GM21390 (cell line): ENCODE results near the gene RAB26.

Experiments
- ATAC-seq: cut with Tn5 transposase; IDR thresholded peaks from one replicate; pipeline ENCODE4 v1.9.1; 2021; ENCODE audit not compliant: unreplicated experiment

RAB26 gene

DNA sequence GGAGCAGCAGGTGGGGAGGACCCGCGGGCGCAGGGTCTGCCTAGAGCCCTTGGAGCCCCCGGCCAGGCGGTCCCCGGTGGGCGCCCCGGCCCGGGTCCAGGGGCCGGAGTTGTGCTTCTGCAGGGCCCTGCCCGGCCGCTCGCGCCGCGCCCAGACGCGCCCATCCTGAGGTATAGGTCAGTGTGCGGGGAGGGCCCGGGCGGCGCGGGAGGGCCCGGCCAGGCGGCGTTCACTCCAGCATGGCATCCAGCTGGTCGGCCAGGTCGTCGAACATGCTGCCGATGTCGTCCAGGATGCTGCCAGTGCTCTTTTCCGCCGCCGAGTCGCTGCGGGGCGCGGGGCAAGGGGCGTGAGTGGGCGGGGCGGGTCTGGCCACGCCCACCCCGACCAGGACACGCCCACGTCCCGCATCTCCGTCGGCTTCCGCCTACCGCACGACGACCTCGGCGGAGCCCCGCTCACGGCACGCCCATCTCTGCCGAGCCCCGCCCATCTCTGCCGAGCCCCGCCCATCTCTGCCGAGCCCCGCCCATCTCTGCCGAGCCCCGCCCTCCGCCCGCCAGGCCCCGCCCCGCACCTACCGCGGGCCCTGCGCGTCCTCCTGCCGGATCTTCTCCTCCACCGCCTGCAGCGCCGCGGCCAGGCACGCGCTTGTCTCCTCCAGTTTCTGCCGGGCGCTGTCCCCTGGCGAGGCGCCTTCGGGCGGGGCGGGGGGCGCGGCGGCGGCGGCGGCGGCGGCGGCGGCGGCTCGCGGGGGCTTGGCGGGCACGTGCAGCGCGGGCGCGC lies 30.1 kb downstream of the RAB26 start:
- ATAC-seq = no peak

- no peak for ATAC-seq
Measured at GRCh38 chr16:2179107-2179501, 30.7 kb downstream of the RAB26 start.

DNA sequence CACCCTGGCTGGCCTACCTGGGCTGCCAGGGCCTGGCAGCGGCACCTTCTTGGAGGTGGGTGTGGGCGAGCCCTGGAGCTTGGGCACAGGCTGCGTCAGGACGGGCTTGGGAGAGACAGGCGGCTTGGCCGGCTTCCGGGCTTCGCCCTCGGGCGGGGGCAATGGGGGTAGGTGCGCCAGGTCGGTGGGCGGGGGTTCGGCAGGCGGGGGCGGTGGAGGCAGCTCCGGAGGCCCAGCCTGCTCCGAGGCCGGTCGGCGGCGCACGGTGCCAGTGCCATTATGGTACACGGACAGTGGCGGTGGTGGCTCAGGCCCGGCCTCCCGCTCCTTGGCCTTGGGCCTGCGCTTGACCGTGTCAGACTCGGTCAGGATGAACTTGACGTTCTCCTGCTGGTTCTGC lies 31.2 kb downstream of the RAB26 start:
- no peak for ATAC-seq

DNA sequence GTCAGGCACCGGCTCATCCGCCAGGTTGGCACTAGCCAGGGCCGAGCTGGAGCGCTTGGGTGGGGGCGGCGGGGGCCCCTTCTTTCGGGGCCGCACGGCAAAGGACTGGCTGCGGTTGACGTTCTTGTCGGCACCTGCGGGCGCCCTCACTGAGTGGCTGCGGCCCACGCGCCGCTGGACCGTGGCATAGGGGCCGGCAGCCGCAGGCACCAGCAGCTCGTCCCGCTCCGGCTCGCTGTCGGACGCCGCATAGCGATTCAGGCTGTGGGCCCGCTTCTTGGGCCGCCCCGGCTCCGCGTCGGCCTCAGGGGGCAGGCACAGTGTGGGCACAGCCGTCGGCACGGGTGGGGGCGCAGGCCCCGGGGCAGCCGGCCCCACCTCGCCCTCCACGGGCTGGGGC lies 32.0 kb downstream of the RAB26 start:
- no peak for ATAC-seq

DNA sequence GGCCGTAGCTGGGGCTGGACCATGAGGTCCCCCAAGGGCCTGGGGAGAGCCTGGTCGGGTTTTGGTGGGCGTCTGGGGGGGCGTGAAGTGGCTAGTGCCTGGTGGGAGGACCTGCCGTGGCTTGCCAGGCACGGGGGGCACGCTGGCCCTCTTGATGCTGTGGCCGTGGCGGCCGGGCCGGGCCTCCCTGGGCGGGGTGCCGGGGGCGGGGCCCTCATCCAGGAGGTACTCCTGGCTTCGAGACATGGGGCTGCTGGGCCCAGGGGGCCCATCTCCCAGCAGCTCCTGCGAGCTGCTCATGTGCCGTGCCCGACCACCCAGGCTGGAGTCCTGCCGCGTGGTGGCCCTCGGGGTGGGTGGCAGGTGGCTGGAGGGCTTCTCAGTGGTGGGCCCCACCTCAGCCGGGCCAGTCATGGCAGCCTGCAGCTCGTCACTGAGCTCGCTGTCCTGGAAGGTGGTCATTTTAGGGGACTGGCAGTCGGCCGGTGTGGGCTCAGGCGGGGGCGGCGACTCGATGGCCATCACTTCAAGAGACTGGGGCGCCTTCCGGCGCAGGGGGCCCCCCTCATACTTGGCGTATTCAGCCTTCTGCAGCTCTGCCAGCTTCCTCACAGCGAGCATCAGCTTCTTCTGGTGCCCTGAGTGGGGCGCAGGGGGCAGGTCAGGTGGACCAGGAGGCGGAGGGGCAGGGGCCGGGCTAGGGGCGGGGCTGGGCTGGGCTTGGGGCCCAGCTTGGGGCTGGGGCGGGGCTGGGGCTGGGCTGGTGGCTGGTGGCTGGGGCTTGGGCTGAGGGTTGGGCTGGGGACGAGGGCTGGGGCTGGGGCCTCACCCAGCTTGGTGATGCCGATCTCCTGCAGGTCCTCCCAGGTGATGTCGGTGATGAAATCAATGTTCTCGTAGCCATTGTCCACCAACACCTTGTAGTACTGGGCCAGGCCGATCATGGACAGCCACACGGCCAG lies 32.8 kb downstream of the RAB26 start:
- no peak for ATAC-seq

DNA sequence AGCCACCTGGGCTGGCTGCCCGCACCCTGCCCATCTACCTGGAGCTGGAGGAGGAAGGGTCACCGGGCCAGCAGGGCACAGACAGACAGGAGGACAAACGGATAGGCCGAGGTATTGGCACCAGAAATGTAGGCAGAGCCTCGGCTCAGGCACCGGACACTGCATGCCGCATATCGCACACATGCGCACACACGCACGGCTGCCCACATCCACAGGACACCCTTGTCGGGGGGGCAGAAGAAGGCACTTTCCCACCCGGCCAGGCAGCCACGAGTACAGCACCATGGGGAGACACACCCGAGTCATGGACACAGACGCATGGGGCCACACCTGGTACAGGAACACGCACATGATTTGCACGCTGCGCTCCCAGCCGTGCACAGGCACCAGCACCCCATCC lies 33.5 kb downstream of the RAB26 start:
- no peak for ATAC-seq

DNA sequence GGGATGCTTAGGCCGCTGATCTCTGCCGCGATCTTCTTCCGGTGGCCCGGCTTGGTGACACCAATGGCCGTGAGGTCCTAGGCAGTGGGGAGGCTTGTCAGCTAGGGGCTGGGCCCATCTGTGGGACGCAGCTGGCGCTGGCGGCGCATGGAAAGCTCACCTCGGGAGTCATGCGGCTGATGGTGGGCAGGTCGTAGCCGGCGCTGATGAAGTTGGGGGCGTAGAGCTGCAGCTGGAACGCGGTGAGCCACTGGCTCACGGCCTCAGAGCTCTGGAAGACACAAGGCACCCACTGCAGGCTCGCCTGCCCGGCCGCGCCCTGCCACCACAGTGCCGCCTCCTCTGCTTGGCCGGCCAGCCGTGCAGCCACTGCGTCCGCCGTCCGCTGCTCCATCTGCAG lies 35.2 kb downstream of the RAB26 start:
- ATAC-seq = no peak

- ATAC-seq = no peak
Measured at GRCh38 chr16:2184346-2184745, 35.9 kb downstream of the RAB26 start.

GRCh38 chr16:2184962-2185361 lies 36.5 kb downstream of the RAB26 start:
- no peak for ATAC-seq

DNA sequence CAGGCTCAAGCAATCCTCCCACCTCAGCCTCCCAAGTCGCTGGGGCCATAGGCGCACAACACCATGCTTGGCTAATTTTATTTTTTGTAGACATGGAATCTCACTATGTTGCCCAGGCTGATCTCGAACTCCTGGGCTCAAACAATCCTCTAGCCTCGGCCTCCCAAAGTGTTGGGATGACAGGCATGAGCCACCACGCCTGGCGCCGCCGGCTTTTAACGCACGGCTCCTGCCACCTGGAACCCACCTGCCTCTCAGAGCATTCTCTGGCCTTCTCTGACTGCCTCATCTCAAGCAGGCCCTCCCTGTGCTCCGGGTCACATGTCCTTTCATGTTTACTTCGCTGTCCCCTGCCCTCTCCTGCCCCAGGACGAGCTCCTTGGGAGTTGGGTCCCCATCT lies 37.6 kb downstream of the RAB26 start:
- no peak for ATAC-seq

GRCh38 chr16:2186505-2186904 lies 38.1 kb downstream of the RAB26 start:
- ATAC-seq = no peak

DNA sequence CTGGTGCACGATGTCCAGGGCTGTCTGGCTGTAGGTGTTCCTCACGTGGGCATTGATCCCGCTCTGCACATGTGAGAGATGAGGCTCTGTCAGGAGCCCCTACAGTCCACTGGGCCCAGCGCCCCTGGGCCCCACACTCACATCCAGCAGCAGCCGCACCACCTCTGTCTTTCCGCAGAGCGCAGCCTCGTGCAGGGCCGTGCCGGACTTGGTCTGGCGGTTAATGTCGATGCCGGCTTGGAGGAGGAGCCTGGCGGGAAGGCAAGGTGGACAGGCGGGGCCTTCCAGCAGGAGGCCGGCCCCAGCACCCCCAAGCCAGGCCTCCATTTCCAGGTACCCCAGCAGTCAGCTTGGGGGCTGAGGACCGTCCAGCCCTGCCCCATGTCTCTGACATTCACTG lies 38.8 kb downstream of the RAB26 start:
- no peak for ATAC-seq

GRCh38 chr16:2188395-2188794 lies 40.0 kb downstream of the RAB26 start:
- ATAC-seq = no peak

GRCh38 chr16:2189252-2189893 lies 40.9 kb downstream of the RAB26 start:
- no peak for ATAC-seq

DNA sequence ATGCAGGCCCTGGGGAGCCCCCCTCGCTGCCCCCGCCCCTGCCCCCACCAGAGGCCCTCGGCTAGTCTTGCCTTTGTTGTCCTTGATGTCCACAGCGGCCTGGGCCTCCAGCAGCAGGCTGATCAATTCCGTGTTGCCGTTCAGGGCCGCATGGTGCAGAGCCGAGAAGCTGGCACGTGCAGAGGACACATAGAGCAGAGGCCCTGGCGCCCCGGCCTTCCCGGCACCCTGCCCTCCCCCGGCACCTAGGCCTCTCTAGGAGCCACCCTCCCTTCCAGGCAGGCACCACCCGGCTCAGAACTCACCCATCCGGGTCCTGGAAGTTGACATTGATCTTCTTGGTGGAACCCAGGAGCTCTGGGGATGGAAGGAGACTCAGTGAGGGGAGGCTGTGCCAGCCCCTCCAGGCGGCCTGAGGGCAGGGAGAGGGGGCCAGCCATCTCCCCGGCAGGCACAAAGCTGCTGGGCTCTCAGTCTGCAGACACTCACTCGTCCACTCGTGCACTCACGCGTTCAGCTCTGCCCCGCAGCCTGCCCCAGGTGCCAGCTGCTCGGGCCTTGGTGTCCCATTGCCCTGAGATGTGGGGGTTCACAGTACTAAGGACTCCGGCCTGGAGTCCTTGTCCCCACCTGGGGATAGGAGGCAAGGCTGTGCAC lies 41.7 kb downstream of the RAB26 start:
- ATAC-seq = no peak

- no peak for ATAC-seq
Measured at GRCh38 chr16:2190659-2191445, 42.4 kb downstream of the RAB26 start.

GRCh38 chr16:2191446-2191706 lies 43.0 kb downstream of the RAB26 start:
- ATAC-seq = no peak

DNA sequence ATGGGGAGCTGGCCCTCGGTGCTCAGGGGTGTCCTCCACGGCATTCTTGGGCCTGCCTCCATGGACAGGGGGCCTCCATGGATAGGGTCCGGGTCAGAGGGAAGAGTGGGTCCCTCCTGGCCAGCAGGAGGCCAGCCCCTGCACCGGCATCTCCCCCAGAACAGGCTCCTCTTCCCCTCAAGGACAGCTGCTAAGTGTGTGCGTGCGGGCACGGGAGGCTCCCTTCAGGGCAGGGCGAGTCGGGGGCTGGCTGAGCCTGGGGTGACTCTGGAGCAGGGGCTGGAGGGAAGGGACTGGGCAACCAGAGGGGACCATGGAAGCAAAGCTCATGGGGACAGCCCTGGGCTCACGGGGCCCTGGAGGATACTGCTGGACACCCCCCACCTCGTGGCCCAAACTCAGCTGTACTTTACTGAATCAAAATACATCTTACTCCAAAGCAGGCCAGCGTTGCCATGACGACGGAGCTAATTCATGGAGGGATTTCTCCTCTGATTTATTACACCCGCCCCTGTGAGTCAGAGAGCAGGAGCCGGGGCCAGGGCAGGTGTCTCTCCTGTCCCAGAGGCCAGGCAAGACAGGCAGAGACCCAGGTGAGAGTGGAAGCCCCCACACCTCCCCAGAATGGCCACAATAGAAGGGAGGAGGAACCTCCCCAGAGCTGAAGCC lies 45.9 kb downstream of the RAB26 start:
- ATAC-seq = no peak

DNA sequence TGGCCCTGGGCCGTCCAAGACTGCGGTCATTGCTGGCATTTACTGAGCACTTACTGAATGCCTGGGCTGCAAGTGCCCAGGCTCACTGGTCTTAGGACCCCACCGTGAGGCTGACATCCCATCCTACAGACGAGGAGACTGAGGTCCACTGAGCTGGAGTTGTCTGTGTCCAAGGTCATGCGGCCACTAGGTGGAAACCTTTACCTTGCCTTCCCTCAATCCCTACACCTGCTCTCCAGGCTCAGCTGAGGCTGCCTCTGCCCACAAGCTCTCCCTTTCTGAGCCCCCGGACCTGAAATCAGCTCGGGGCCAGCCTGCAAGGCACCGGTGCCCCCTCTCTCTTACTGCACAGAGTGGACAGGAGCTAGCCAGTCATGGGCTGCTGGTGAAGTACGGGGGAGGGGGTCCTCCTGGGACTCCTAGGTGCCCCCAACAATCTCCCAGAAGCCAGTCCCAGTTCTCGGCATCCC lies 46.5 kb downstream of the RAB26 start:
- ATAC-seq = no peak
